Left lung (tissue), 14 donors: ENCODE results near the gene RGS14. TPM values are rescaled to one million over a fixed set of nuclear protein-coding genes. Genes with fewer than 3 reads are reported as not detected.

Experiments
- ATAC-seq: fragments of 200-7000 bp; cut with Tn5 transposase; one replicate; pipeline ENCODE4 v1.9.1; 2020; ENCODE audit warnings: moderate library complexity
- DNase-seq, 4 donors: peaks; one replicate each; pipeline ENCODE4 v3.0.0-alpha.2; 2013 to 2020
- H3K27ac ChIP-seq, 2 donors: fragments of 200-600 bp; sonication (generic) in 1 of 2; one replicate each; pipeline versions ENCODE4 v1.5.0 to v1.8.0; 2020 to 2021
- H3K27me3 ChIP-seq, 2 donors: fragments of 200-600 bp; sonication (generic) in 1 of 2; one replicate each; pipeline versions ENCODE4 v1.5.0 to v1.8.0; 2020 to 2021
- H3K36me3 ChIP-seq, 2 donors: fragments of 200-600 bp; sonication (generic) in 1 of 2; one replicate each; pipeline versions ENCODE4 v1.5.0 to v1.8.0; 2020 to 2021
- H3K4me1 ChIP-seq, 2 donors: fragments of 200-600 bp; one replicate each; pipeline ENCODE4 v1.8.0; 2021
- H3K4me3 ChIP-seq, 2 donors: fragments of 200-600 bp; sonication (generic) in 1 of 2; one replicate each; pipeline versions ENCODE4 v1.5.0 to v1.8.0; 2020 to 2021; ENCODE audit warnings: mild to moderate bottlenecking in 1 of 2
- H3K9me3 ChIP-seq, 2 donors: fragments of 200-600 bp; sonication (generic) in 1 of 2; one replicate each; pipeline versions ENCODE4 v1.5.0 to v1.8.0; 2020 to 2021
- CTCF ChIP-seq, 2 donors: fragments of 200-600 bp; sonication (generic) in 1 of 2; IDR thresholded peaks; one replicate each; pipeline versions ENCODE4 v1.5.0 to v1.8.0; 2021; ENCODE audit warnings: antibody characterized with exemption in 2 of 2
- intact Hi-C, 2 donors: fragments of 100-400 bp; cut with DNase I; formaldehyde crosslinking; loops; one replicate each; pipeline versions ENCODE4 v1.11.2 to v1.14.2; 2022
- long read RNA-seq, 12 donors: library from polyadenylated mRNA in 2 of 12; unstranded in 2 of 12; transcript quantifications; one replicate each; pipeline ENCODE4 v2.0.0 and lab custom pipeline, GENCODE V29; 2019 to 2026
- polyA plus RNA-seq, 6 donors: library from polyadenylated mRNA; unstranded; fragments of 120-200 nt; gene quantifications; one replicate each; pipeline ENCODE4 v1.2.1, GENCODE V29; 2013; ENCODE audit not compliant: insufficient read length in 6 of 6
- total RNA-seq, 2 donors: library from RNA; stranded (reverse); fragmentation: NEBNext Ultra II Directional; extraction: Animal tissue kit (Norgen Biotek cat#: 25700); gene quantifications; one replicate each; pipeline ENCODE4 v1.2.1, GENCODE V29; 2021
- donor health status: DM: no; HTN: yes; CAD: no.
- donor health status: DM: no; HTN: no; CAD: no.

RGS14 gene
- total RNA-seq: 10 to 100 TPM; 14.2 to 28.2 TPM
- polyA plus RNA-seq: 1 to 10 TPM; 4.0 to 8.5 (median 6.4) TPM
- long read RNA-seq, donor 1, partial matches to known transcripts: 0 of 1 reads
- long read RNA-seq, donor 1, other reads (novel, unspliced or antisense): 0 of 1 reads
- long read RNA-seq, donor 2, partial matches to known transcripts: 0 of 1 reads
- long read RNA-seq, donor 2, other reads (novel, unspliced or antisense): 0 of 1 reads
- long read RNA-seq, donor 3, partial matches to known transcripts: 0 of 1 reads
- long read RNA-seq, donor 3, other reads (novel, unspliced or antisense): 0 of 1 reads
- long read RNA-seq, donor 4, partial matches to known transcripts: 3 of 8 reads
- long read RNA-seq, donor 4, other reads (novel, unspliced or antisense): 2 of 8 reads
- long read RNA-seq, donor 5, partial matches to known transcripts: 0 of 3 reads
- long read RNA-seq, donor 5, other reads (novel, unspliced or antisense): 0 of 3 reads
- long read RNA-seq, donor 6: 0 reads
- long read RNA-seq, donor 7, partial matches to known transcripts: 0 of 2 reads
- long read RNA-seq, donor 7, other reads (novel, unspliced or antisense): 0 of 2 reads
- long read RNA-seq, donor 8, partial matches to known transcripts: 0 of 2 reads
- long read RNA-seq, donor 8, other reads (novel, unspliced or antisense): 0 of 2 reads
- long read RNA-seq, donor 9: 0 reads
- long read RNA-seq, donor 10, partial matches to known transcripts: 2 of 16 reads
- long read RNA-seq, donor 10, other reads (novel, unspliced or antisense): 10 of 16 reads
- long read RNA-seq, donor 11, partial matches to known transcripts: 0 of 7 reads
- long read RNA-seq, donor 11, other reads (novel, unspliced or antisense): 0 of 7 reads
- long read RNA-seq, donor 12, partial matches to known transcripts: 0 of 3 reads
- long read RNA-seq, donor 12, other reads (novel, unspliced or antisense): 0 of 3 reads

- peaks cover 4 to 73% of the 10 kb centered on the region in 2 donors for H3K4me1 ChIP-seq
- H3K27me3 ChIP-seq: no peaks in the 10 kb centered on the region
- DNase-seq: peak in 2 of 4 donors; percentile 62 to 91
- H3K27ac ChIP-seq: peak within 1 kb of the TSS in 1 of 2 donors; percentile 92
- intact Hi-C loops: no loop called here
- no peaks in the 10 kb centered on the region for H3K36me3 ChIP-seq
- H3K9me3 ChIP-seq: no peaks in the 10 kb centered on the region
- peak within 1 kb of the TSS; percentile 15 to 61 for H3K4me3 ChIP-seq
- ATAC-seq: peak; percentile 66
- TF ChIP-seq CTCF (IDR thresholded peaks at IDR 0.05): no peak
Observed at GRCh38 chr5:177357459-177358351, at the start of gene RGS14. TSS of gene RGS14 (plus strand) at chr5:177357924. CDS start at chr5:177358025, 101 bp downstream.

GRCh38 chr5:177308740-177309139 lies 49.0 kb upstream of the RGS14 start:
- no peak for DNase-seq
- TF ChIP-seq CTCF (IDR thresholded peaks at IDR 0.05): no peak
- Histone ChIP-seq H3K4me1 (peaks cover 25 to 89% of the 10 kb centered on the region in 2 donors), H3K36me3 (peaks cover 0 to 31% of the 10 kb centered on the region in 2 donors), H3K27me3 (no peaks in the 10 kb centered on the region), H3K27ac (peak overlapping the region in 1 of 2 donors; percentile 89), H3K9me3 (no peaks in the 10 kb centered on the region), H3K4me3 (no peak overlapping the region)
- intact Hi-C loops: no loop called here
- ATAC-seq: no peak

GRCh38 chr5:177309351-177310191 lies 48.2 kb upstream of the RGS14 start:
- ATAC-seq (peak; percentile 37), DNase-seq (peak in 3 of 4 donors; percentile 54 to 90 (median 75))
- intact Hi-C loops: no loop called here
- Histone ChIP-seq H3K27me3 (no peaks in the 10 kb centered on the region), H3K4me1 (peaks cover 22 to 87% of the 10 kb centered on the region in 2 donors), H3K4me3 (no peak overlapping the region), H3K27ac (peak overlapping the region in 1 of 2 donors; percentile 89), H3K36me3 (peaks cover 0 to 31% of the 10 kb centered on the region in 2 donors), H3K9me3 (no peaks in the 10 kb centered on the region)
- TF ChIP-seq CTCF (IDR thresholded peaks at IDR 0.05): peak; percentile 83 to 89

GRCh38 chr5:177310332-177310731 lies 47.4 kb upstream of the RGS14 start:
- ATAC-seq (no peak), DNase-seq (no peak)
- Histone ChIP-seq H3K27ac (peak overlapping the region in 1 of 2 donors; percentile 89), H3K9me3 (no peaks in the 10 kb centered on the region), H3K27me3 (no peaks in the 10 kb centered on the region), H3K4me1 (peaks cover 17 to 79% of the 10 kb centered on the region in 2 donors), H3K4me3 (peak overlapping the region in 1 of 2 donors; percentile 55), H3K36me3 (peaks cover 0 to 27% of the 10 kb centered on the region in 2 donors)
- no peak for TF ChIP-seq CTCF (IDR thresholded peaks at IDR 0.05)
- intact Hi-C loops: no loop called here
